GM23248 (cell line): ENCODE data around the gene ZDHHC6.

Source experiments
- EZH2 ChIP-seq: fragments of 200-600 bp; sonication (generic); IDR thresholded peaks from 2 replicates; pipeline ENCODE4 v1.6.1; 2018; ENCODE audit warnings: antibody characterized with exemption, mild to moderate bottlenecking; ENCODE audit not compliant: insufficient read depth, poor library complexity, severe bottlenecking
- EZH2phosphoT487 ChIP-seq: fragments of 200-600 bp; sonication (generic); IDR thresholded peaks from 2 replicates; pipeline ENCODE4 v1.6.1; 2018; ENCODE audit warnings: antibody characterized with exemption, moderate library complexity, mild to moderate bottlenecking, low read depth; ENCODE audit not compliant: insufficient read depth

- TF ChIP-seq EZH2 (no peak), EZH2phosphoT487 (no peak)
Measured at GRCh38 chr10:112434988-112435619, 11.6 kb downstream of the ZDHHC6 start.
